C1 segment of cervical spinal cord (tissue), 14 donors: Measurements from ENCODE around the gene TPR.

Experiments
- DNase-seq, 14 donors: peaks; one replicate each; lab custom pipeline; 2025; lab: John Stamatoyannopoulos, UW

TPR gene

DNA sequence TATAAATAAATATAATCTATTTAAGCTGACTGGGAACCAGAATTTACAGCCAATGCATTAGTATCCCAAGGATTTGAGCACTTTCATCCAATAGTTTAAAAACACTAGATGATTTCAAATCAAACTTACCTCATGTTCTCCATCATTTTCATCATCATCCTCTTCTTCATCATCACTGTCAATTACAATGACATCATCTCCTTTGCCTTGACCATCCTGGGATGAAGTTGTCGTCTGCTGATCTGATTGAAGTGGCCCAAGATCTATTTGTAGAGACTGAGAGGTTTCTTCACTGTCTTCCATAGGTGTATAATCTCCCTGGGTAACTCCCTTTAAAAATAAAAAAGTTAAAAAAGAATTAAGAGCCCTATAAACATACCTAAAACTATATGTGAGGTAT lies 47.7 kb downstream of the TPR start:
- no peak for DNase-seq

DNA sequence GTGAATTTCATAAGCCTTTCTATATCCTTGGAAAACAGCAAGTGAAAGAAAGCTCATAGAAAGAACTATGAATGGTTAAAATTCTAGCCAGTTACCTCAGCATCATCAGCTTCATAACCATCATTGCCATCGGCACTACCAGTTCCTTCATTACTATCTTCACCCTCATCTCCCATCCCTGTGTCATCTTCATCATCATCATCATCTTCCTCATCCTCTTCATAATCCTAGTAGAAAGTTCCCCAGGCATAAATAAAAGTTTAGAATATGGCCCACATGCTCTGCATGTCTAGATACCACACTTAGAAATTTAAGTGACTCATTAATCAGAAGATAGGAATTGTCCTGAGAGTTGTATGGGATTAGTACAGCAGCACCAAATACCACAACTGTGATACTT lies 49.0 kb downstream of the TPR start:
- DNase-seq: no peak

DNA sequence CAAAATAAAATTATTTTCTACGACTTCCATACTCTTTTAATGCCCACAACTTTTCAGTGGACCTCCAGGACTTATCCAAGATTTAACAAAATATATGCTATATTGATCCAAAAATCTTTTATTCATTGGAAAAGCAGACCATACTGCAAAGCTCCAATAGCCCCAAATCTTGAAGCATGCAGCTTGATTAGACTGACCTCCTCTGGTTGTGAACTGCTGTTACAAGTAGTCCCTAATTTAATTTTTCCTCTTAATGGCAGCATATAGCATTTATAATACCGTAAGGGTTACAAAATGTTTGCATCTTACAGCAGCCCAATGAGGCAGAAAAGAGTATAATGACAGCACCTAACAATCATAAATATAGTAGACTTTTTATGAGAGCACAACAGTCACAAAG lies 49.8 kb downstream of the TPR start:
- no peak for DNase-seq

DNA sequence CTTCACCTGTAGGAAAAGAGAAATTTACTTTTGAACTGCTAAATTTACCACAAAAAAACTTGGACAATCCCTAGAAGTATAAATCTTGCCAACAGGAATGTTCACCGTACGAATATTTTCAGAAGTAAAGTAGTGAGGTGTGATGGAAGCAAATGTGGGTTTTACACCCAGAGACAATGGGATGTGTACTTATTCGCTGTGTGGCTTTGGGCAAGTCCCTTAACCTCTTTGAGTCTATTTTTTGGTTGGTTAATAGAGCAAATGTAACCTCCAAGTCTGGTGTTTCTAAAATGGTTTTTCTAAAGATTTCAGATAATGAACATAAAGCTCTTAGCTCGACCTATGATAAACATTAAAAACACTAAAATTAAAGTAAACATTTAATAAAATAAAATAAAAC lies 51.2 kb downstream of the TPR start:
- DNase-seq: no peak

DNA sequence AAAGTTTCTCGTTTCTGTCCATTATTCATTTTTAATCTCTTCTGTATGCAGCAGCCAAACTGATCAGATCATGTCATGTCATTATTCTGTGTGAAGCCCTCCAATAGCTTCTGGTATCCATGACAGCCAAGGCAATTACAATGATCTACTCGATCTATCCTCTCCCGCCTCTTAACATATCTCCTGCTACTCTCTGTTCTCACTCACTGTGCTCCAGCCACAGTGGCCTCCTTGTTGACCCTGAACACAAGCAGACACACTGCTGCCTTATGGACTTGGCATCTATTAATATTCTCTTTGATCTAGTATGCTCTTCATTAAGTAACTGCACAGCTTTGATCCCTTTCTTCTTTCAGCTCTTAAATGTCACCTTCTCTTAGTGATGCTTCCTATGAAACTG lies 59.5 kb downstream of the TPR start:
- no peak for DNase-seq

DNA sequence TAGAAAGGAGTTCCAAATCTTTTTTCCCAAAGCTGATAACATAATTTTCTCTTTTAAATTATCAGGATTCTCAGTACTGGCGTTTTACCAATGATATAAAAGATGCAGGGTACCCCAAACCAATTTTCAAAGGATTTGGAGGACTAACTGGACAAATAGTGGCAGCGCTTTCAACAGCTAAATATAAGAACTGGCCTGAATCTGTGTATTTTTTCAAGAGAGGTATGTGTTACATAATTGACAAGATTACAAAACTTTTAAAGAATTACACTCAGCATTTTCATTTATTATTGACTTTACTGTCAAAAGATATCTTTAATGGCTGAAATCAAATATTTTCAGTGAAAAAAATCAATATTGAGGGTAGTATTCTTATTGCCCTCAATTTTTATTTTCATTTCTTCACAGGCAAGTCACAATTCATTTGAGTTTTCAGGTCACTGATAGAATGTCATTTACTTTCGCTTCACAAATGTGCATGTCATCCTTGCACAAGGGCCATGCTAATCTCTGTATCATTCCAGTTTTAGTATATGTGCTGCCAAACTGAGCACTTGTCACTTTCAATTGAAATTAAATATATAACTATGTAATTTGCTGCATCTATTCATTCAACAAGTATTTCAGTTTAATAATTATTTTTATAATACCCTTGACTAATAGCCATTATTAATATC lies 63.5 kb downstream of the TPR start:
- no peak for DNase-seq

DNA sequence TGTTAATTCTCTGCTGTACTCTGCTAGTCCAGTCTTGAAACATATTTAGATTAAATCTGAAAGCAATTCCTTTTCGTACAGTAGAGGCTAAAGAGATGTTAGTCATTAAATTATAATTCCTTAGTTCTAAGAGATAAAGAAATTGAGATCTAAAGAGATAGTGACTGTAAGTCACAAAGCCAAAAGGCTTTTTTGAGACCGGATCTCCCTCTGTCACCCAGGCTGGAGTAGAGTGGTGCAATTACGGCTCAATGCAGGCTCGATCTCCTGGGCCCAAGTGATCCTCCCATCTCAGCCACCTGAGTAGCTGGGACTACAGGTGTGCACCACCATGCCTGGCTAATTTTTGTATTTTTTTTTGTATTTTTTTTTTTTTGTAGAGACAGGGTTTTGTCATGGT lies 64.7 kb downstream of the TPR start:
- DNase-seq: no peak

DNA sequence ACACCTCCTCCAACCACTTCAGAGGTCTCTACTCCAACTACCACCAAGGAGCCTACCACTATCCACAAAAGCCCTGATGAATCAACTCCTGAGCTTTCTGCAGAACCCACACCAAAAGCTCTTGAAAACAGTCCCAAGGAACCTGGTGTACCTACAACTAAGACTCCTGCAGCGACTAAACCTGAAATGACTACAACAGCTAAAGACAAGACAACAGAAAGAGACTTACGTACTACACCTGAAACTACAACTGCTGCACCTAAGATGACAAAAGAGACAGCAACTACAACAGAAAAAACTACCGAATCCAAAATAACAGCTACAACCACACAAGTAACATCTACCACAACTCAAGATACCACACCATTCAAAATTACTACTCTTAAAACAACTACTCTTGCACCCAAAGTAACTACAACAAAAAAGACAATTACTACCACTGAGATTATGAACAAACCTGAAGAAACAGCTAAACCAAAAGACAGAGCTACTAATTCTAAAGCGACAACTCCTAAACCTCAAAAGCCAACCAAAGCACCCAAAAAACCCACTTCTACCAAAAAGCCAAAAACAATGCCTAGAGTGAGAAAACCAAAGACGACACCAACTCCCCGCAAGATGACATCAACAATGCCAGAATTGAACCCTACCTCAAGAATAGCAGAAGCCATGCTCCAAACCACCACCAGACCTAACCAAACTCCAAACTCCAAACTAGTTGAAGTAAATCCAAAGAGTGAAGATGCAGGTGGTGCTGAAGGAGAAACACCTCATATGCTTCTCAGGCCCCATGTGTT lies 66.6 kb downstream of the TPR start:
- no peak for DNase-seq

DNA sequence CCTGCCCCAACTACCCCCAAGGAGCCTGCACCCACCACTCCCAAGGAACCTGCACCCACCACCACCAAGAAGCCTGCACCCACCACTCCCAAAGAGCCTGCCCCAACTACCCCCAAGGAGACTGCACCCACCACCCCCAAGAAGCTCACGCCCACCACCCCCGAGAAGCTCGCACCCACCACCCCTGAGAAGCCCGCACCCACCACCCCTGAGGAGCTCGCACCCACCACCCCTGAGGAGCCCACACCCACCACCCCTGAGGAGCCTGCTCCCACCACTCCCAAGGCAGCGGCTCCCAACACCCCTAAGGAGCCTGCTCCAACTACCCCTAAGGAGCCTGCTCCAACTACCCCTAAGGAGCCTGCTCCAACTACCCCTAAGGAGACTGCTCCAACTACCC lies 67.6 kb downstream of the TPR start:
- no peak for DNase-seq

DNA sequence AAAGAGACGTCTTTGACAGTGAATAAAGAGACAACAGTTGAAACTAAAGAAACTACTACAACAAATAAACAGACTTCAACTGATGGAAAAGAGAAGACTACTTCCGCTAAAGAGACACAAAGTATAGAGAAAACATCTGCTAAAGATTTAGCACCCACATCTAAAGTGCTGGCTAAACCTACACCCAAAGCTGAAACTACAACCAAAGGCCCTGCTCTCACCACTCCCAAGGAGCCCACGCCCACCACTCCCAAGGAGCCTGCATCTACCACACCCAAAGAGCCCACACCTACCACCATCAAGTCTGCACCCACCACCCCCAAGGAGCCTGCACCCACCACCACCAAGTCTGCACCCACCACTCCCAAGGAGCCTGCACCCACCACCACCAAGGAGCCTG lies 68.5 kb downstream of the TPR start:
- no peak for DNase-seq

DNA sequence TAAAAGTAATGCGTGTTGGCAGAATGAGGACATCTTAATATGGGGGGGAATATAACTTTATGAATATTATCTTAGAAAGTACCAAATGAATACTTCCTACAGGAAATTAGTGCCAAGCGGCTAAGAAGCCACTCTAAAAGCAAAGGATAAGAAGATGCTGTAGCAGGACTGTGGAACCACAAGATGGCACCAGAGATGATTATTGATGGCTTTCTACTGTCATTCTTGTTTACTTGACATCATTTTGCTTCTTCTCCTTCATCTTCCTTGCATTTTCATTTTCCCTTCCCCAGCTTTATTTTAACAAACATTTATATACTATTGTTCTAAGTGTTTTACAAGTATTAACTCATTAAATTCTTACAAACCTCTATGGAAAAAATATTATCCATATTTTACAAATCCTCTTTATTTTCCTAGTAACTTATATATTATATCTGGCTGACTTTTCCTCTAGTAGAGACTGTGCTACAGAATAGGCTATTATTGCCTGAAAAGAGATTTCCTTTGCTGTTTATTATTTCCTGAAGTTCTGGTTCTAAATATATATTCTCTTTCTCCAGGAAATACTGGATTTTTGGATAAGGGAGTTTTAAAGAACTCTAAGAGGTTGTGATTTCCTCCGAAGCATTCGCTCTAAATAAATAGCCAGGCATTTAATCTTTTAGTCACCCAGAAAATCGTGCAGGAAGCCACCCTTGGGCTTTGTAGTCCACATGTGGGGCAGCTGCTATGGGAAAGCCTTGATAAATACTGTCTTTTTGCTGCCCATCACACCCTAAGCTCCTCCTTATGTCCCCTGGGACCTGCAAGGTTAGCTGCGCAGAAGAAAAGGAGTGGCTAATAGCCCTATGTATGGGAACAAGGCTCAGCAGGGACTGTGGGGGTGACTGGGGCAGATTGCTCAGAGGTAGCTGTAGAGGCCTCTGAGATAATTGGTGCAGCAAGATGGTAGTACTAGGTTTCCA lies 69.8 kb downstream of the TPR start:
- DNase-seq: no peak

DNA sequence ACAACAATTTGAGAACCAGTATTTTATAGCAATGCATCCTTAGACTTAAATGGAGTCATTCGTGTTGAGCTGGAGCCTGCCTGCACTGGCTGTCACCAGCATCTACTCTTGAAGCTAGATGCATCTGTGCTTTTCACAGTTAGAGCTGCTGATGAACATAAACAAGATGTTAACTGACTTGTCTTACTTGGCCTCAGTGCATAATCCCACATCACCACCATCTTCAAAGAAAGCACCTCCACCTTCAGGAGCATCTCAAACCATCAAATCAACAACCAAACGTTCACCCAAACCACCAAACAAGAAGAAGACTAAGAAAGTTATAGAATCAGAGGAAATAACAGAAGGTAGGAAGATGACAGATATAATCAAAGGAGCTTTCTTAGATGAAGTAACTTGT lies 71.1 kb downstream of the TPR start:
- DNase-seq: no peak

DNA sequence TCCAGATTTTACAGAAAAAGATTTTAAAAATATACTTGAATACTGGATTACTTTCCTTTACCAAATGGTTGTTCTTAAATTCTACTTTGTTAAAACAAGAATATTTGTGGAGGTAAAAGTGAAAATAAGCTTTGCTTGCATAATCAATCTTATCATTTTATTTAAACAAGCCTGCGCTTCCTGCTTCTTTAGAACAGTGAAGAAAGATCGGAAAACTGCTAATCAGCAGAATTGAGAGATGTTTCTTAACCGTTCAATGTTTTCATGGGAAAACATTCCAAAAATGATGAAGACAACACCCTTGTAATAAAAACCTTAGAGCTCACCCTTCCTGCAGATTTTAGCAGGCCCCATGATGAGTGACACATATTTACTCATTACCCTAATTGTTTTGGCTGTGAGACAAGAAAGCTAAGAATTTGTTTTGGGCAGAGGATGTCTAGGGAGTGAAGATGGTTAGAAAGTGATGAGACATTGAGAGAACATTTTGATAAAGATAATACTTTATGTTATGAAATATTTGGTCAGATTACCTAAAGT lies 72.6 kb downstream of the TPR start:
- no peak for DNase-seq

DNA sequence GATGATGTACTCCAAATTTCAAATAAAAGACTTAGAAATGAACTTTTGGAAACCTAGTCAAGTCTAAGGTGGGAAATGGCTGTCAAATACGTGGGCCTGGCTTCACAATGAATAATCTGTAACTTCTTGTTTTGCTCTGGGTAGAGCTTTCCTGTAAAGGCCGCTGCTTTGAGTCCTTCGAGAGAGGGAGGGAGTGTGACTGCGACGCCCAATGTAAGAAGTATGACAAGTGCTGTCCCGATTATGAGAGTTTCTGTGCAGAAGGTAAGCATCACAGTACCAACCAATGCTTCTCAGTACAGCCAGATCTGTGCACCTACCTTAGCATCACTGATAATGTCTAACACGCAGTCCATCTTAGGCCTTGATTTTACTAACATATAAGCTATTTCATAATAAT lies 73.6 kb downstream of the TPR start:
- DNase-seq: no peak

DNA sequence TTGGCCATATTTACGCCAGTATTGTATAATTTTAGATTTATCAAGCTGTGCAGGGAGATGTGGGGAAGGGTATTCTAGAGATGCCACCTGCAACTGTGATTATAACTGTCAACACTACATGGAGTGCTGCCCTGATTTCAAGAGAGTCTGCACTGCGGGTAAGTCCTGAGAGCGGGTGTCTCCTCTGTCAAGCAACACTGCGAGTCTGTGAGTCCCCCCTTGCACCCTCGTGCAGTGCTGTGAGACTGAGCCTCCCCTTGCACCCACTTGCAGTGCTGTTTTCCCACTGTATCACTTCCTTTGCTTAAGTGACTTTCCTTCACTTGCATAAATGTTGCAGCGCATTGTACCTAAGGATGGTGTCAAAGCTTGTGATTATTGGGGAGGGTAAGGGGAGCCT lies 75.0 kb downstream of the TPR start:
- no peak for DNase-seq

DNA sequence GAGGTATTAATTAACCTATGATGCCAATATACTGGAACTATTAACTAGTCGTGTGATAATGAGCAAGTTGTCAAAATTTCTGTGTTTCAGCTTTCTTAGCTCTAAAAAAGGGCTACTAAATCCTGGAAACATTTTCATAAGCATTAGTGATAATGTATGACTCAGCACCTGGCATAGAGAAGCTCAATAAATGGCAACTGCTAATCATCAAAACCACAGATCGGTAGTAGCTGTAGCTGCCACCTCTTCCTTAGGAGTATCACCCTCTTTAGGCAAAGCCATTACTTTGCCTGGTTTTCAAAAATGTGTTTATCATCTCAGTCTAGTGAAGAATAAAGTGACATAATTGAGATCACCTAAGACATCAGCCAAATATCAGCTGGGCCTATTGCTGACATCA lies 75.5 kb downstream of the TPR start:
- DNase-seq: no peak

DNA sequence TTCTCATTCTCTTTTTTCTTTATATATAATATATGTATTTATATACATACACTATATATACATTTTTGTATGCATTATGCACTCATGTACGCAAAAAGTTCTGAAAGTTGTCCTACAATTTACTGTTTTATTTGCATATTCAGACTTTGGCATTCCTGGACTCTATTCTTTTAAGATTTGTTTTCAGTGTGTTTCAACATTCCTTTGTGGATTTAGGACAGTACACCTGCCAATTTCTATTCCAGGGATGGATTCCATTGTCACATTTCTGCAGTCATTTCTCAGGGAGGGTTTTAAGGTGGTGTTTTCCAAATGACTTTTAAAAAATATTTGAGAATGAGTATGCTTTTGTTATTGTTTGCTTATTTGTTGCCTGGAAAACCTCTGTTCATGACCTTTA lies 76.2 kb downstream of the TPR start:
- DNase-seq: no peak

DNA sequence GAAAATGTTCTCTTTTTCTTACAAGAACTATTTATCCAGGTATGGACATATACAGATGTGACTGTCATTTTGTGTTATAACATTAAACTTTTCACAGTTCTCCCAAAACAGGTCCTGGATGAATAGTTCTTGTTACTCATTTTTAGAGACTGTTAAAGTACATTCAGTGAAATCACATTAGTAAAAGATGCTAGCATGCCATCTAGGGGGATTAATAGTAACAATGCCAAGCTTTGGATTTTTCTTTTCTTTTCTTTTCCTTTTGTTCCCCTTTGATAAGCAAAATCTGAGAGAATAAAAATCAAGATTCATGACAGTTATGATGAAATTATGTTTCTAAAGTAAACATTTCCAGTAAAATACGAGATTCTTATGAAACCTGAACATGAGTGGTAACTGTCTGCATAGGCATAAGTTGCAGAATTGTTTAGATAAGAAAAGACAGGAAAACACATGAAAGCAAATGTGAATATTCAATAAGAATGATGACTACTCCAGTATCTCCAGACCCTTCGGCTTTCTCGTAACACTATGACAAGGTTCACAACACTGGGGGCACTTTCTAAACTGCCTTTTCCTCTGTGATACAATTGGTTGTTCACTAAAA lies 77.5 kb downstream of the TPR start:
- no peak for DNase-seq

DNA sequence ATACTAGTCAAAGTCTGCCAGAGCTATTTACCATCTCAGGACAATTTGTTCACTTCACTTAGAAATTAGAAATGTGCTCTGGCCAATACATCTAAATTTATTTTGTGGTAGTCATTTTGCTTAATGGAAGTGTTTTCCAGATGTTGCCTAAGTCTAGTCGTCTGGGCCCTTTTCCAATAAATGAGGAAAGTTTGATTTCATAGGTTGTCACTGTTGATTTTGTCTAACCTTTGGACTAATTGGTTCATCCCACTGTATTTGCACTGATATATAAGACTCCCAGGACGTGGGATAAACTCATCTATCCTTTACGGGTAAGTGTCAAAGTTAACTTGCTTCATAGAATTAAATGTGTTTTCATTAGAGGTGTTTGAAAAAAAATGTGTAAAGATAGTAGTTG lies 79.1 kb downstream of the TPR start, which contains the start of gene PRG4:
Gene PRG4, plus strand, starts transcription at position 300 of the 400 bp plus-strand sequence.
- no peak for DNase-seq

DNA sequence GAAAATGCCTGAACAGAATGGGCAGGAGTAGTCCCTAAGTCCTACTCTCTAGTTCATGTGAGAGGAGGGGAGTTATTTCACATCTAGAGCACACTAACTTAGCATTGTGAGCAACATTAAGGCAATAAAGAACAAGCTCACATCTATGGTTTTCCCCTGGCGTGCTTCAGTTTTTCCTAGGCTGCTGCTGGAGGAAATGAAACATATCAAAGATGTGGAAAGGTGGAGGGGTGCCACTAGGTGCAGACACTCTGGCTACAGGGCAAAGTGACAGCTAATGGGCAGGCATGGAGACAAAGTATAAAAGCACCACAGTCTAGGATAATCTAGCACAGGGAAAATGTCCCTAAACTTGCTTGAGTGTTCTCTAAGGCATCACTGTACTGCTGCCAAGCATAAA lies 82.2 kb downstream of the TPR start:
- no peak for DNase-seq

DNA sequence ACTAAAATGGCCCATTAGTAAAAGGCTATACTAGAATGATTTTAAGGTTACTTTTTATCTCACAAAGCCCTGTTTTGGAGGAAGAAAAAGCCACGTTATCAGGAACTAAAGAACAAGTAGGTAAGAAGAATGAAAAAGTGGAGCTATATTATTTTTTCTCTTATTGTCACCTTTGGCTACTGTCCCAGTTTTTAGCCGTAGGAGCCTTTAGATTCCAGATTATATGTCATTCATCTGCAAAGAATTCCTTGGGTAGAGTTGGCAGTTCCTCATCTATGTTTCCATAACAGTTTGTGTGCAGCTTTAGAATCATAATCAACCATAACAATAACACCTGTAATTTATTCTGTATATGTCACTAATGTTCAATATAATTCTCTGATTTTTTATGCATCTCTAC lies 83.8 kb downstream of the TPR start:
- DNase-seq: no peak
